GM18951 (cell line): Measurements from ENCODE around the gene MYL10.

Experiments used
- POLR2A ChIP-seq: IDR thresholded peaks from 4 replicates; pipeline ENCODE4 v1.6.1; 2011; ENCODE audit warnings: mild to moderate bottlenecking; ENCODE audit not compliant: insufficient read length, insufficient read depth; ENCODE audit errors: extremely low read depth
- in situ Hi-C: fragments of 300-500 bp; cut with MboI; formaldehyde crosslinking; loops from one replicate; pipeline ENCODE4 v1.12.0; 2022; ENCODE audit warnings: low sequenced_read_pairs, mixed read lengths, inconsistent platforms; ENCODE audit not compliant: unreplicated experiment

The MYL10 gene

GRCh38 chr7:101578552-101578951 is 50.5 kb downstream of the MYL10 start:
- in situ Hi-C loops, result no loop called here
- no peak for TF ChIP-seq POLR2A

GRCh38 chr7:101576998-101577397 is 52.1 kb downstream of the MYL10 start:
- TF ChIP-seq POLR2A, result no peak
- in situ Hi-C loops, result no loop called here

- no peak for TF ChIP-seq POLR2A
- in situ Hi-C loops, result no loop called here
Measured at GRCh38 chr7:101575721-101576120, 53.4 kb downstream of the MYL10 start.

GRCh38 chr7:101575168-101575567 is 53.9 kb downstream of the MYL10 start:
- TF ChIP-seq POLR2A, result no peak
- in situ Hi-C loops, result no loop called here

GRCh38 chr7:101572156-101572555 is 56.9 kb downstream of the MYL10 start:
- no peak for TF ChIP-seq POLR2A
- in situ Hi-C loops, result no loop called here

GRCh38 chr7:101567230-101567629 is 61.9 kb downstream of the MYL10 start:
- in situ Hi-C loops, result no loop called here
- TF ChIP-seq POLR2A, result no peak

- in situ Hi-C loops, result no loop called here
- TF ChIP-seq POLR2A, result no peak
Measured at GRCh38 chr7:101565601-101566209, 63.4 kb downstream of the MYL10 start.

- in situ Hi-C loops, result no loop called here
- no peak for TF ChIP-seq POLR2A
Measured at GRCh38 chr7:101564778-101565211, 64.3 kb downstream of the MYL10 start.

- no peak for TF ChIP-seq POLR2A
- in situ Hi-C loops, result no loop called here
Measured at GRCh38 chr7:101563943-101564777, 64.9 kb downstream of the MYL10 start.
